Hepatocyte (in vitro differentiated cells): ENCODE measurements around the gene PPP2R5C.

Experiments
- EZH2 ChIP-seq: fragments of 200-600 bp; sonication (generic); IDR thresholded peaks from 2 replicates; pipeline ENCODE4 v1.6.1; 2016; ENCODE audit warnings: antibody characterized with exemption, mild to moderate bottlenecking, borderline replicate concordance
- EZH2phosphoT487 ChIP-seq: fragments of 200-600 bp; sonication (generic); IDR thresholded peaks from one replicate; pipeline ENCODE4 v1.6.1; 2018; ENCODE audit warnings: antibody characterized with exemption, mild to moderate bottlenecking, low read depth, moderate library complexity; ENCODE audit not compliant: unreplicated experiment, severe bottlenecking
- TF ChIP-seq, protein P1 (sequence below): fragments of 200-600 bp; sonication (generic); IDR thresholded peaks from 2 replicates; pipeline ENCODE4 v1.5.1; 2016; ENCODE audit warnings: antibody characterized with exemption, mild to moderate bottlenecking; ENCODE audit not compliant: poor library complexity

DNA sequence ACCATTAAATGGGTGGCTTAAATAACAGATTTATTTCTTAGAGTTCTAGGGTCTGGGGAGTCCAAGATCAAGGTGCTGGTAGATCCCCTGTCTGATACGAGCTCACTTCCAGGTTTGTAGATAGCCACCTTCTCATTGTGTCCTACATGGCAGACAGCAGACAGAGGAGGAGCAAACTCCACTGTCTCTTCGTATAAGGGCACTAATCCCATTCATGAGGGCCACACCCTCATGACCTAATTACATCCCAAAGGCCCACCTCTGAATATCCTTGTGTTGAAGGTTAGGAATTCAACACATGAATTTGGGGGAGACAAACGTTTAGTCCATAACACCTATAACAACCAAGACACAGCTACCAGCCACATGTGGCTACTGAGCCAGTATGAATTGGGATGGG, 47.1 kb upstream of the PPP2R5C start:
- TF ChIP-seq, protein P1, sequence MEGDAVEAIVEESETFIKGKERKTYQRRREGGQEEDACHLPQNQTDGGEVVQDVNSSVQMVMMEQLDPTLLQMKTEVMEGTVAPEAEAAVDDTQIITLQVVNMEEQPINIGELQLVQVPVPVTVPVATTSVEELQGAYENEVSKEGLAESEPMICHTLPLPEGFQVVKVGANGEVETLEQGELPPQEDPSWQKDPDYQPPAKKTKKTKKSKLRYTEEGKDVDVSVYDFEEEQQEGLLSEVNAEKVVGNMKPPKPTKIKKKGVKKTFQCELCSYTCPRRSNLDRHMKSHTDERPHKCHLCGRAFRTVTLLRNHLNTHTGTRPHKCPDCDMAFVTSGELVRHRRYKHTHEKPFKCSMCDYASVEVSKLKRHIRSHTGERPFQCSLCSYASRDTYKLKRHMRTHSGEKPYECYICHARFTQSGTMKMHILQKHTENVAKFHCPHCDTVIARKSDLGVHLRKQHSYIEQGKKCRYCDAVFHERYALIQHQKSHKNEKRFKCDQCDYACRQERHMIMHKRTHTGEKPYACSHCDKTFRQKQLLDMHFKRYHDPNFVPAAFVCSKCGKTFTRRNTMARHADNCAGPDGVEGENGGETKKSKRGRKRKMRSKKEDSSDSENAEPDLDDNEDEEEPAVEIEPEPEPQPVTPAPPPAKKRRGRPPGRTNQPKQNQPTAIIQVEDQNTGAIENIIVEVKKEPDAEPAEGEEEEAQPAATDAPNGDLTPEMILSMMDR: no peak
- no peak for TF ChIP-seq EZH2phosphoT487
- TF ChIP-seq EZH2: no peak
